HG02885 (cell line): ENCODE results near the gene TEX29.

Source experiments
- ATAC-seq: cut with Tn5 transposase; IDR thresholded peaks from one replicate; pipeline ENCODE4 v1.9.1; 2021; ENCODE audit warnings: mild to moderate bottlenecking; ENCODE audit not compliant: unreplicated experiment, poor library complexity

TEX29 gene

DNA sequence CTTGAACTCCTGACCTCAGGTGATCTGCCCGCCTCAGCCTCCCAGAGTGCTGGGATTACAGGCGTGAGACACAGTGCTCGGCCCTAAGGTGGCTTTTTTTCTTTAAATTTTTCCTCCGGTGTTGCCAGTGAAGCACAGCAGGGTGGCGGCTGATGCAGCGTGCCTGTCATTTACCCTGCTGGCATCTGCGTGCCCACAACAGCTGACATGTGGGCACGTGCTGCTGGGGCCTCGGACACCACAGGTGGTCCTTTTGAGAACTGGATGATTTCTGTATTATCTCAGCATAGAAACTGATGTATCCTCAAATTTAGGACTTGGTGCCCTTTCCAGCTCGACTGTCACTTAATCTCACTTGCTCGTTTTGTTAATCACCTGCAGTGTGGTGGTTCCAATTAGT is 31.2 kb upstream of the TEX29 start:
- ATAC-seq: no peak

GRCh38 chr13:111291908-111292307 is 28.5 kb upstream of the TEX29 start:
- ATAC-seq: no peak

DNA sequence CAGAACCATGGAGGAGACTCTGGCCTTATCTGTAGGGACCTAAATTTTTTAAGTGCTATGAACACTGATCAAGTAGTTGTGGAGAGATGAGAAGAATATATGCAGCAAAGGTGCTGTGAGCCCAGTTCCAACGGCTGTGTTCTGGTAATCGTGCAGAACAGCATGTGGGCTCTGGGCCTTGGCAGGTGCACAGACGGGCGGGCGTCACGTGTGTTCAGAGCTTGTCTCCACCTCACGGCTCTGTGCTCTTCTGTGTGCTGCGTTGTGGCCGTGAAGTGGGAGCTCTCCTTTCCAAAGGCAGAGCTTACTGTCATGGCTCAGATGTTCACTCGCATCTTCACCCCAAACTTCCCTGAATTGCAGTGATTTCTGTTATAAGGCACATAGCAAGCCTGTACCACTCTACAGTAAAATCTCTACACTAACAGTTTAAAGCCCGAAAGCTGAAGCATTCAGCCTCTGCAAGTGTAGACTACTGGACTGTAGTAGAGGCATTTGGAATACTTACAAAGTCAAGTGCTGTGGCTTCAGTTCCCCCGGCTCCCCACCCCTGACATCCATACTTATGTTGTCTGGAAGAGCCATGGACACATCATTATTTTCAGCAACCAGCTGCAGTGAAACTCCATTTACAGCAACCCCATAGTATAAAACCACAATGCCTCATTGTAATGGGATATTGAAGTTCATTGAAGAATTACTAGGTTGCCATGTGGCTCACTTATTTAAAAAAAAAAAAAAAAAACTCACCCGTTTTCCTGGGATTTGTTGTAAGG is 27.5 kb upstream of the TEX29 start:
- ATAC-seq: no peak

GRCh38 chr13:111295886-111296285 is 24.6 kb upstream of the TEX29 start:
- ATAC-seq: no peak

- ATAC-seq: no peak
Observed at GRCh38 chr13:111296417-111296816, 24.0 kb upstream of the TEX29 start.

GRCh38 chr13:111298214-111298975 is 22.0 kb upstream of the TEX29 start:
- no peak for ATAC-seq

- no peak for ATAC-seq
Observed at GRCh38 chr13:111302045-111302726, 18.3 kb upstream of the TEX29 start.

DNA sequence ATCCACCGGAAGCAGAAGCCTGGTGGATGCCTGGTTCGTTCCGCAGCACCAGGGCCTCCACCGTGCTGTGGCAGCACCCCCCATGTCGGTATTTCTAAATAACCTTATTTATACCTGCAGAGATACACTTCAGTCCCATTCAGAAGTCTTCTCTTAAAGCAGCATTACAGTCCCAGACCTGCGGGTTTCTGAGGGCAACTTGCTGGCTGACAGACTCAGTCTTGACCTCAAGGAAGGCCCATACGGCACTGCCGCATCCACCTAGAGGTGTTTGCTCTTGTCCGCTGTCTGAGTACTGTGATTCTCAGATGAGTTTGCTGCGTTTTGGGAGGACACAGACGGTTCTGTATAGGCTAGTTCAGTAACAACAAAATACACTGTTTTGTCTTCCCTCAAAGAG is 16.9 kb upstream of the TEX29 start:
- no peak for ATAC-seq

GRCh38 chr13:111304041-111304544 is 16.3 kb upstream of the TEX29 start:
- ATAC-seq: peak; percentile 93

- ATAC-seq: no peak
Observed at GRCh38 chr13:111304603-111305289, 15.7 kb upstream of the TEX29 start.

- ATAC-seq: no peak
Observed at GRCh38 chr13:111312944-111313590, 7.4 kb upstream of the TEX29 start.

DNA sequence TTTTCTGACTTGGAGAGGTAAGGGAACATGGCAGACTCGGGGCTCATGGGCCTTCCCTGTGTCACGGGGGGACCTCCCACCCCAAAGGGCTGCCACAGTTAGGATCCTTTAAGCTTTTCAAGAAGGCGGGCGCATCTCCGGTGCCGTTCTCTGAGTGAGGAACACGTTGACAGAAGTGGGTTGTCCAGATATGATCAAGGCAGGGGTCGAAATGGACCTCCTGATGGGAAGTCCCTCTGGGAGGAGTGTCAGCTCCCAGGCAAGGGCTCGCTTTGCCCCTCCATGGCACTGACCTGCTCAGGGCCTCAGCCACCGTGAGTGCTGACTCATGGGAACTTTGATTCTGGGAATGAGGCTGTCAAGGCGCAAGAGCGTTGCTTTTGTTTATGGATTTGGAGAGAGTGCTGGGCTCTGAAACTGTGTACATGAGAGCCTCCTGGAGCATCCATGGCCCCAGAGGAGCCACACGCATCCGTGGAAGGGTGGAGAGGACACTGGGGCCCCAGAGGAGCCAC is 6.5 kb upstream of the TEX29 start:
- no peak for ATAC-seq

GRCh38 chr13:111314852-111315251 is 5.6 kb upstream of the TEX29 start:
- ATAC-seq: no peak

GRCh38 chr13:111315347-111315995 is 5.0 kb upstream of the TEX29 start:
- ATAC-seq: no peak

DNA sequence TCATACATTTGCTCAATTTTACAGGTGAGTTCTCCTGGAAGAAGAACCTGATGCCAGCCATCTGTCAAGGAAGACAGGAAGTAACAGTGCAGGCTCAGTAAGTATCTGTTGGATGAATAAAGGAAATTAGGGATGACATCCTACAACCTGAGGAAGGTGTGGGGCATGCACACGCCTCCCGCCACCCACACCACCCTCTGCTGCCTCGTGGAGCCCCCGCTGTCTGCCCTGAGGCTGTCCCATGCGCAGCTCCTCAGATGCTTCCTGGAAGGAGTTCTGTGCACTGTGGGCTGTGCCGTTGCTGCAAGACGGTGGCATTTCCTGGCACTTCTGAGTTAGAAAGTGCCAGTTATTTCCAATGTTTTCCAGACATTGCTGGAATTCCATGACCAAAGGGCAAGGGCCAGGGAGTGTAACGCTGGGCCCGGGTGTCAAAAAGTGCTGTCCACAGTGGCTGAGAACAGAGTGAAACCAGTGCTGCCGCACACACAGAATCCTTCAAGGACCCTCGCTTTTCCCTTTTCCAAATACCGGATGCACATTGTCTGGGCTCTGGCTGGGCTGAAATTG is 4.2 kb upstream of the TEX29 start:
- ATAC-seq: no peak

GRCh38 chr13:111317042-111317550 is 3.3 kb upstream of the TEX29 start:
- no peak for ATAC-seq

DNA sequence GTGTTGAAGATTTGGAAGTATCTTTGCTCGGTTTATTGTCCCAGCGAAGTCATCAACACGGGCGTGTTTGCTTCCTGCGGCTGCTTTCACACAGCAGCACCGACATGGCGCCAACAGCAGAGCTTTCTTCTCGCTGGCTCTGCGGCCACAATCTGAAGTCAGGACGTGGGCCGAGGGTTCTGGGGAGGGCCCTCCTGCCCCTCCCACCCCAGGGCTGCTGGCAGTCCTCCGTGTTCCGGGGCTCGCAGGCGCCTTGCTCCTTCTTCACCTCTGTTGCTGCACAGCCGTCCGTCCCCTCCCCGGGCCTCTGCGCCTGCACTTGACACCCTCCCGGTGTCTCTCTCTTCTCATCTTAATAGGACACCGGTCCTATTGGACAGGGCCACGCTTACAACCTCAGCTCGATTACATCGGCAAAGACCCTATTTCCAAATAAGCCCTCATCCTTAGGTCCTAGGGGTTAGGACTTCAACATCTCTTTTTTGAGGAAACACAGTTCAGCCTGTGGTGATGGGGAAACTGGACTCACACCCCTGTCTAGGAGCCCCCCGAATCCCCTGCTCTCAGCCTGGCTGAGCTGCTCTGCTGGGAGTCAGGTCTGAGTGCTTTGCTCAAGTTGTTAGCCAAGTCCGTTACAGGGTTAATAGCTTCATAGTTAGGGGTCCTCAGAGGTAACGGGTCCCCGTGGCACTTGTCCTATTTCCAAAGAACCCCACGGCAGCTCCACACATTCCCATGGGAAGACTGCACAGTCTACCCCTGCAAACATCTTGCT is 2.7 kb upstream of the TEX29 start:
- no peak for ATAC-seq

GRCh38 chr13:111318386-111318785 is 2.1 kb upstream of the TEX29 start:
- no peak for ATAC-seq
